ENCODE measurements around the gene ARID3B. TPM values are rescaled to one million over a fixed set of nuclear protein-coding genes. Genes with fewer than 3 reads are reported as not detected.

The ARID3B gene
- polyA plus RNA-seq, 1 of the 3 experiments (the other 2 are of a cell fraction), result 3.0 TPM

DNA sequence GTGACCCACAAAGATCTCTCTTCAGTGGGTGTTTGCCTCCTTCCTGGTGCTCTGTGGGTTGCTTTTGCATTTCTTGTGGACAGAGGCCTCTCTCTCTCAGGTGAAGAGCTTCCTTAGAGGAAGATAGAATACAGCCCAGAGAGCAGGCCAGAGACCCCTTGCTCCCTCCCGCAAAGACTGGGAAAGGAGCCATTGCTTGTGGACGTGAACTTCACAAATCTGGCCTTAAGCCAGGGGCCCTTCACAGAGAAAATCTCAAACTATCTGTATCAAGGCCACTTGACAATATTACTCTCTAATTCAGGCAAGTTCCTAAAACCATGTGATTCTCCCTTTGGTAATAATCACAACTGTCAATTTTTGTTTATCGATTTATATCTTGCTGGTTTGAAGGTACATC lies 44.2 kb downstream of the ARID3B start:
- H2AFZ ChIP-seq (ENCODE audit: low read depth), result no peak overlapping the region
- peaks cover 4 to 33% of the 10 kb centered on the region in 2 experiments; a peak in 3 of 4 replicates for H3K4me1 ChIP-seq (ENCODE audit: control insufficient read depth in 1 of 2, insufficient read depth in 2 of 2, low read depth in 1 of 2, low read length in 1 of 2)
- no peaks in the 10 kb centered on the region for H3K9me3 ChIP-seq
- H3F3A ChIP-seq (replicated peaks; ENCODE audit: insufficient read depth), result no peaks in the 10 kb centered on the region
- peaks cover 0 to 6% of the 10 kb centered on the region in 2 experiments for H3K36me3 ChIP-seq (replicated peaks in 1 of 2; ENCODE audit: control insufficient read depth in 1 of 2, insufficient read depth in 2 of 2, low read length in 1 of 2)
- no peaks in the 10 kb centered on the region for H3K79me2 ChIP-seq (ENCODE audit: insufficient read depth)
- CTCF ChIA-PET, result interaction anchor here (0.6 to 1.4 kb wide), 4 partner anchors 13 to 186 kb away, joined by 3 to 4 read pairs (median 3); no protein-coding TSS in a partner anchor
- peak overlapping the region in 1 of 2 experiments; percentile 87; a peak in 2 of 4 replicates for H3K27ac ChIP-seq (ENCODE audit: low read depth in 2 of 2, low read length in 1 of 2)
- no peak for DNase-seq
- H3K4me3 ChIP-seq (ENCODE audit: low read depth in 2 of 2, low read length in 1 of 2), result no peak overlapping the region
- H4K20me1 ChIP-seq (ENCODE audit: insufficient read depth), result no peaks in the 10 kb centered on the region
- H3K4me2 ChIP-seq, result no peak overlapping the region
- no peaks in the 10 kb centered on the region for H3K27me3 ChIP-seq (ENCODE audit: insufficient read depth)
- POLR2A ChIA-PET, result interaction anchor here (0.7 to 2.1 kb wide), 4 partner anchors 10 to 39 kb away, joined by 3 to 10 read pairs (median 3); no protein-coding TSS in a partner anchor
- no peaks in the 10 kb centered on the region for H3K9me2 ChIP-seq
- WGBS (ENCODE audit: low lambda C conversion rate), result 53% methylated on average over 3 of the region's 3 CpGs
- TF ChIP-seq CTCF (IDR thresholded peaks at IDR 0.05) (no peak), USF2 (IDR thresholded peaks at IDR 0.05; ENCODE audit: borderline replicate concordance, low read depth, low read length) (no peak), MXI1 (IDR thresholded peaks at IDR 0.05; ENCODE audit: low read depth, low read length) (no peak), POLR2AphosphoS5 (IDR thresholded peaks at IDR 0.05; ENCODE audit: low read depth, low read length) (no peak), CHD2 (IDR thresholded peaks at IDR 0.05; ENCODE audit: low read length, partially characterized antibody) (no peak), RCOR1 (IDR thresholded peaks at IDR 0.05; ENCODE audit: low read length) (no peak), MEF2A (IDR thresholded peaks at IDR 0.05; ENCODE audit: borderline replicate concordance, low read depth) (no peak), SMC3 (IDR thresholded peaks at IDR 0.05; ENCODE audit: low read depth, low read length) (no peak)
- H3K9ac ChIP-seq, result no peak overlapping the region

DNA sequence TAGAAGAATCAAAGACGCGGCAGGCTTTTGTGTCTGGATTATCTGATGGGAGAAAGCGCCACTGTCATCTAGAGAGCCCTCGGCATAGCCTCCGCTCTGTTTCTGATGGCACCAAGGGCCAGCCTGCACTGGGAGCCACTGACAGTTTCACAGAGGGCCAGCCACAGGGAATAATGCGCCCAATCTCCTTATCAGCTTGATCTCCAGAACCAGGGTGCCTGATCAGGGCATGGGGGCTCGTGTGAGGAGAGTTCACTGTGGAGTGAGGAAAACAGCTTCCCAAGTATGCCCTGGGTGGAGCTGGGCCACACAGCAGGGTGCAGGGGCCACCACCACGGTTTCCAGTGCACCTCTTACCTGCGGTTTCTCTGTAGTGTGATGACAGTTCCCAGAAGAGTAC lies 44.8 kb downstream of the ARID3B start:
- no peak overlapping the region for H2AFZ ChIP-seq (ENCODE audit: low read depth)
- H3K27ac ChIP-seq (ENCODE audit: low read depth in 2 of 2, low read length in 1 of 2), result peak overlapping the region in 1 of 2 experiments; percentile 87; a peak in 2 of 4 replicates
- ChIA-PET POLR2A (interaction anchor here (0.7 to 2.1 kb wide), 2 partner anchors 13 to 28 kb away, joined by 3 to 10 read pairs; no protein-coding TSS in a partner anchor), CTCF (interaction anchor here (1.1 to 1.4 kb wide), 3 partner anchors 13 to 137 kb away, joined by 3 to 4 read pairs (median 3); no protein-coding TSS in a partner anchor)
- H3F3A ChIP-seq (replicated peaks; ENCODE audit: insufficient read depth), result no peaks in the 10 kb centered on the region
- no peaks in the 10 kb centered on the region for H4K20me1 ChIP-seq (ENCODE audit: insufficient read depth)
- no peaks in the 10 kb centered on the region for H3K79me2 ChIP-seq (ENCODE audit: insufficient read depth)
- no peaks in the 10 kb centered on the region for H3K9me2 ChIP-seq
- H3K4me1 ChIP-seq (ENCODE audit: control insufficient read depth in 1 of 2, insufficient read depth in 2 of 2, low read depth in 1 of 2, low read length in 1 of 2), result peaks cover 4 to 33% of the 10 kb centered on the region in 2 experiments; a peak in 3 of 4 replicates
- no peak overlapping the region for H3K4me2 ChIP-seq
- no peak for TF ChIP-seq REST (IDR thresholded peaks at IDR 0.05; ENCODE audit: low read depth, low read length)
- peak; percentile 85 for TF ChIP-seq GATA2 (CRISPR knock-in tag; IDR thresholded peaks at IDR 0.05)
- peaks cover 0 to 6% of the 10 kb centered on the region in 2 experiments for H3K36me3 ChIP-seq (replicated peaks in 1 of 2; ENCODE audit: control insufficient read depth in 1 of 2, insufficient read depth in 2 of 2, low read length in 1 of 2)
- no peaks in the 10 kb centered on the region for H3K27me3 ChIP-seq (ENCODE audit: insufficient read depth)
- WGBS (ENCODE audit: low lambda C conversion rate), result 90% methylated on average over 3 of the region's 9 CpGs
- H3K9me3 ChIP-seq, result no peaks in the 10 kb centered on the region
- H3K9ac ChIP-seq, result no peak overlapping the region
- H3K4me3 ChIP-seq (ENCODE audit: low read depth in 2 of 2, low read length in 1 of 2), result no peak overlapping the region
- DNase-seq, result peak; percentile 57

Measured in SK-N-SH (cell line).